WERI-Rb-1 (cell line): ENCODE data around the gene MRAP2.

ENCODE experiments used
- DNase-seq: peaks from one replicate; pipeline ENCODE4 v3.0.0-alpha.2; 2020
- H3K27ac ChIP-seq: fragments of 250-450 bp; sonication (Bioruptor Pico); 2 replicates; pipeline ENCODE4 v1.5.1; 2020; ENCODE audit warnings: mild to moderate bottlenecking, moderate library complexity
- H3K27me3 ChIP-seq: fragments of 250-450 bp; sonication (Bioruptor Pico); 2 replicates; pipeline ENCODE4 v1.5.1; 2021; ENCODE audit warnings: mild to moderate bottlenecking, low read depth, moderate library complexity; ENCODE audit not compliant: insufficient read depth, severe bottlenecking
- H3K36me3 ChIP-seq: fragments of 250-450 bp; sonication (Bioruptor Pico); 2 replicates; pipeline ENCODE4 v1.5.1; 2020; ENCODE audit warnings: mild to moderate bottlenecking, moderate library complexity
- H3K4me3 ChIP-seq: 2 replicates; pipeline ENCODE4 v1.5.1; 2011; ENCODE audit warnings: low read depth, mild to moderate bottlenecking, control low read depth, low read length
- H3K9me3 ChIP-seq: fragments of 250-450 bp; sonication (Bioruptor Pico); 2 replicates; pipeline ENCODE4 v1.5.1; 2021; ENCODE audit warnings: mild to moderate bottlenecking, moderate library complexity; ENCODE audit not compliant: severe bottlenecking
- TF ChIP-seq, protein P1 (sequence below): IDR thresholded peaks from 2 replicates; pipeline ENCODE4 v1.5.1; 2011; ENCODE audit warnings: low read depth, mild to moderate bottlenecking, control low read depth, inconsistent platforms, low read length

MRAP2 gene

DNA sequence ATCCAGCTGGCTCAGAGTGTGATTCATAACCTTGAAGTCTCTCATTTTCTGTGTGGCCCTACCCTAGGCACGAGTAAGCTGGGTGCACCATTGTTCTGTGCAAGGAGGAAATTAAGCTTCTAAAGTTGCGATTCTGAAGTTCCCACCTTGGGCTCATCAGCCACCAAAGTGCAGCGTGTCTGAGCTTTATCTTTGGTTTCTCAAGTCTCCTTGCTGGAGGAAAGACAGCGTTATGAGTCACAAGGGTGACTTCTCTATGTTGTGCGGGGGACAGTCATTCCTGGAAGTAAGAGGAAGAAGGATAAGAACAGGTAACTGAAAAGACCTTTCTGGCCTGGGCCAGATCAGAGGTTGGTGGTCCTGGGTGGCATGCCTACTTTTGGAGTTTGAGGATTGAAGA is 16.8 kb downstream of the MRAP2 start:
- Histone ChIP-seq H3K4me3 (no peak overlapping the region), H3K36me3 (no peaks in the 10 kb centered on the region), H3K27ac (no peak overlapping the region), H3K27me3 (no peaks in the 10 kb centered on the region), H3K9me3 (no peaks in the 10 kb centered on the region)
- no peak for DNase-seq
- TF ChIP-seq, protein P1, sequence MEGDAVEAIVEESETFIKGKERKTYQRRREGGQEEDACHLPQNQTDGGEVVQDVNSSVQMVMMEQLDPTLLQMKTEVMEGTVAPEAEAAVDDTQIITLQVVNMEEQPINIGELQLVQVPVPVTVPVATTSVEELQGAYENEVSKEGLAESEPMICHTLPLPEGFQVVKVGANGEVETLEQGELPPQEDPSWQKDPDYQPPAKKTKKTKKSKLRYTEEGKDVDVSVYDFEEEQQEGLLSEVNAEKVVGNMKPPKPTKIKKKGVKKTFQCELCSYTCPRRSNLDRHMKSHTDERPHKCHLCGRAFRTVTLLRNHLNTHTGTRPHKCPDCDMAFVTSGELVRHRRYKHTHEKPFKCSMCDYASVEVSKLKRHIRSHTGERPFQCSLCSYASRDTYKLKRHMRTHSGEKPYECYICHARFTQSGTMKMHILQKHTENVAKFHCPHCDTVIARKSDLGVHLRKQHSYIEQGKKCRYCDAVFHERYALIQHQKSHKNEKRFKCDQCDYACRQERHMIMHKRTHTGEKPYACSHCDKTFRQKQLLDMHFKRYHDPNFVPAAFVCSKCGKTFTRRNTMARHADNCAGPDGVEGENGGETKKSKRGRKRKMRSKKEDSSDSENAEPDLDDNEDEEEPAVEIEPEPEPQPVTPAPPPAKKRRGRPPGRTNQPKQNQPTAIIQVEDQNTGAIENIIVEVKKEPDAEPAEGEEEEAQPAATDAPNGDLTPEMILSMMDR, result no peak

DNA sequence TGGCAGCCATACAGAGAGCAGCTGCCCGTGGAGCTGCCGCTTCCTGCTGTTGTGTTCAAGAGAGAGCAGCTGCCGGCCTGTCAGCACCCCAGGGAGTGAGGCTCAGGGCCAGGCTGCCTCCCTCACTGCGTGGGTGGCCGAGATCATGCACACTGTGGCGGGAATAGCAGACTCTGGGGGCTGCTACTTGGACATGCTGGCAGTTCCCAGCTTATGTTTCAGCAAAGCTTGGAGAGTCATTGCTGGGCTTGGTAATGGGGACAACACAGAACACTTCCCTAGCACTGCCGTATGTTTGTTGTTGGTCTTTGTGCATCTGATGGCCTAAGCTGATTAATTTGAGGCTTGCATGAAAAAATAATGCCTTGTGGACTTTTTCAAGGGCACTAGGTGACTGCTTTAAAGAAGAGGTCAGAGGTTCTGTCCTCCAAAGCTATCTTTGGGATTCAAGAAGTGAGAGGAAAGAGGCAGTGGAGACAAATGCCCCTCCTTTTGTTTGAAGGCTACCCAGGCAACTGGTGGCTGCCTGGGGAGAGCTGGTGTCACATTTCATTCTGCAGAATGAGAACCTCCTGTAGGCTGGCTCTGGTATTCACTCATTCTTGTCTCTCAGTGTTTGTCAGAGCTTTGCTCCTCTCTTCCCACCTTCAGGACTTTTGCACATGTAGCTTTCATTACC is 18.8 kb downstream of the MRAP2 start:
- Histone ChIP-seq H3K27ac (peak overlapping the region; percentile 58), H3K36me3 (no peaks in the 10 kb centered on the region), H3K9me3 (no peaks in the 10 kb centered on the region), H3K4me3 (peak overlapping the region; percentile 34), H3K27me3 (no peaks in the 10 kb centered on the region)
- peak; percentile 72 for DNase-seq
- TF ChIP-seq, protein P1, result no peak

DNA sequence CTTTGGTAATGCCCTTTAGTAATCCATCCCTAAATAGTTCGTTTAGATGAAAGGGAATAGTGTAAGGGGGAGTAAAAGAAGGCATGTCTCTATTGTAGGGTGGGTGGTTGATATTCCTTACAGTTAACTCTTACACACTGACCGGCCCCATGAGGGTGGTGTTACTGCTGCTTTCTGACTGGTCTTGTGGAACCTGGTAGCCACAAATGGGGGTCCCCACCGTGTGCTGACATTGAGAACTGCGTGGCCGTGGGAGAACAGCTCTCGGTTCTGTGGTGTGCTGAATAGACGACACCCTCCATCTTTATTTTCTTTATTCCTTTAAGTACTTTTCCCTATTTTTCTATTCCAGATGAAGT is 19.3 kb downstream of the MRAP2 start:
- H3K4me3 ChIP-seq, result no peak overlapping the region
- H3K27ac ChIP-seq, result peak overlapping the region; percentile 58
- no peaks in the 10 kb centered on the region for H3K36me3 ChIP-seq
- DNase-seq, result no peak
- no peaks in the 10 kb centered on the region for H3K27me3 ChIP-seq
- TF ChIP-seq, protein P1, result no peak
- H3K9me3 ChIP-seq, result no peaks in the 10 kb centered on the region

DNA sequence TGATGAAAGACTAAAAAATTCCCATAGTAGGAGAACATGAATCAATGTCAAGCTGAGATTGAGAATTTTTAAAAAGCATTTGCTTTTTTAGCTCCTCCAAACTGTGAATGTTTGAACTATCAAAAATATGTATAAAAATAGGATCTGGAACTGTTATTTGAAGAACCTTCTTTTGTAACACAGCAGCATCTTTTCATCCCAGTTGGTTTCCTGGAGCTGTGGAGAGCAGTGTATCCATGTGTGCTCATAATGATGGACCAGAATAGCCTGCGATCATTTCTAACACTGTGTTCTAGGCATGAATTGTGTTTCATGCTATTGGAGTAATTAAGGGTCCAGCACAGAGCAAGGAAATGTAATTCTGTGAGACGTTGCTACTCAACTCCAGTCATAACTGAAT is 22.1 kb downstream of the MRAP2 start:
- no peak for DNase-seq
- H3K4me3 ChIP-seq, result no peak overlapping the region
- TF ChIP-seq, protein P1, result no peak
- no peaks in the 10 kb centered on the region for H3K36me3 ChIP-seq
- H3K27ac ChIP-seq, result no peak overlapping the region
- no peaks in the 10 kb centered on the region for H3K9me3 ChIP-seq
- H3K27me3 ChIP-seq, result no peaks in the 10 kb centered on the region

DNA sequence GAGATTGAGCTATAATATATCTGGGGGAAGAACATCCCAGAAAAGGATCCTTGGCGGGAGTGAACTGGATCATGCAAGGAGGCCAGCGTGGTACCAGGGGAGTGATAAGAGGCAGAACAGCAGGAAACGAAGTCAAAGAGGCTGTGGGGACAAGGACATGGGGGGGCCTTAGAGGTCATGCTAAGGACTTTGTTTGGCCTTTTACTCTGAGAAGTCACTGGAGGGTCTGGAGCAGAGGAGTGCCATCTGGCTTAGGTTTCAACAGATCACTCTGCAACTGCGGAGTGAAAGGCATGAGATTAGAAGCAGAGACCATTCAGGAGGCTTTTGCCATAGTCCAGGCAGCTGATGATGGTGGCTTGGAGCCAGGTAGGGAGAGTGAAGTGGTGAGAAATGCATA is 24.3 kb downstream of the MRAP2 start:
- DNase-seq, result no peak
- Histone ChIP-seq H3K27ac (no peak overlapping the region), H3K4me3 (no peak overlapping the region), H3K27me3 (no peaks in the 10 kb centered on the region), H3K9me3 (no peaks in the 10 kb centered on the region), H3K36me3 (no peaks in the 10 kb centered on the region)
- TF ChIP-seq, protein P1, result no peak

DNA sequence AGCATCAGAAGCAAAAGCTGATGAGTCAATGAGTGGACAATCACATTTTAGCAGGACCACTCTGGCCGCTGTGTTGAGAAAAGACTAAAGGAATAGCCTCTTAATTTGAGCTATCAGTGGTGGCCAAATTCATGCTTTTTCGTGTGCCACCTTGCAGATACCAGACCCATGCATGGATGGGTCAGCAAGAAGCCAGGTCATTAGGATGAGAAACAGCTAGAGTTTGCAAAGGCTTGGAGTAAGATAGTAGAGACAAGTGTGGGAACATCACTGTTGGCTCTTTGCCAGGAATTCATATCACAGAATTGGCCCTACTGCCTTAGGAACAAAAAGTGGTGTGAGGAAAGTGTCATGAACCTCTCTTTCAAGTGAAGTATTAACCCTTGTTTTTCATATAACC is 25.5 kb downstream of the MRAP2 start:
- H3K9me3 ChIP-seq, result no peaks in the 10 kb centered on the region
- H3K4me3 ChIP-seq, result no peak overlapping the region
- H3K36me3 ChIP-seq, result no peaks in the 10 kb centered on the region
- H3K27me3 ChIP-seq, result no peaks in the 10 kb centered on the region
- no peak overlapping the region for H3K27ac ChIP-seq
- DNase-seq, result no peak
- TF ChIP-seq, protein P1, result no peak
